GM12878 (cell line): ENCODE results near the gene ITGA11. TPM values are rescaled to one million over a fixed set of nuclear protein-coding genes. Genes with fewer than 3 reads are reported as not detected.

ENCODE experiments used
- ATAC-seq: fragments of 200-7000 bp; cut with Tn5 transposase; 3 replicates; pipeline ENCODE4 v1.9.1; 2020; ENCODE audit warnings: mild to moderate bottlenecking, moderate library complexity
- BruUV-seq: library from RNA; stranded (reverse); fragments of 400-500 nt; replicated peaks from 2 replicates; lab custom pipeline; 2021; lab: Mats Ljungman, UMichigan
- CTCF ChIA-PET: fragments of 300-600 bp; sonication (Branson Sonifier 250); formaldehyde crosslinking; extraction: SDS; loops from one replicate; lab custom pipeline; 2021; ENCODE audit warnings: inconsistent platforms; lab: Yijun Ruan, JAX
- POLR2A ChIA-PET: fragments of 350-600 bp; formaldehyde crosslinking; extraction: SDS; loops from one replicate; lab custom pipeline; 2021; ENCODE audit warnings: inconsistent platforms; lab: Charles Lee
- RAD21 ChIA-PET: fragments of 300-600 bp; sonication (Branson Sonifier 250); formaldehyde crosslinking; loops from one replicate; lab custom pipeline; 2023; ENCODE audit warnings: antibody characterized with exemption; ENCODE audit not compliant: unreplicated experiment; lab: Charles Lee
- SMC1A ChIA-PET: fragments of 300-600 bp; sonication (Branson Sonifier 250); formaldehyde crosslinking; loops from one replicate; lab custom pipeline; 2023; ENCODE audit not compliant: unreplicated experiment, uncharacterized antibody; lab: Charles Lee
- DNase-seq: peaks from one replicate; pipeline ENCODE4 v3.0.0-alpha.2; 2011; ENCODE audit warnings: low read depth, low spot score
- FAIRE-seq: peaks from 3 replicates; lab custom pipeline; 2011; peaks lifted over from hg19 to GRCh38; lab: Jason Lieb, UNC
- H2AFZ ChIP-seq: 2 replicates; pipeline ENCODE4 v1.6.0; 2011; ENCODE audit warnings: low read depth, low read length, control low read depth; ENCODE audit not compliant: control insufficient read depth
- H3K27ac ChIP-seq: 2 replicates; pipeline ENCODE4 v1.5.1; 2011; ENCODE audit warnings: control low read depth; ENCODE audit not compliant: control insufficient read depth, insufficient read depth
- H3K27me3 ChIP-seq, 2 experiments: replicated peaks in 1 of 2; 2 replicates each; pipeline versions ENCODE4 v1.6.0 to v1.6.1; 2011; ENCODE audit warnings: low read length in 1 of 2; ENCODE audit not compliant: control insufficient read depth in 2 of 2, insufficient read depth in 2 of 2
- H3K36me3 ChIP-seq, 2 experiments: 2 replicates each; pipeline ENCODE4 v1.5.1; 2011; ENCODE audit warnings: low read length in 1 of 2; ENCODE audit not compliant: control insufficient read depth in 2 of 2, insufficient read depth in 2 of 2
- H3K4me1 ChIP-seq: 2 replicates; pipeline ENCODE4 v1.6.1; 2011; ENCODE audit warnings: mild to moderate bottlenecking, low read length, moderate library complexity, mixed read lengths; ENCODE audit not compliant: control insufficient read depth, insufficient read depth
- H3K4me2 ChIP-seq: 2 replicates; pipeline ENCODE4 v1.6.0; 2011; ENCODE audit warnings: control low read depth; ENCODE audit not compliant: control insufficient read depth, insufficient read depth
- H3K4me3 ChIP-seq: fragments of 200-600 bp; sonication (generic); 2 replicates; pipeline ENCODE4 v1.5.1; 2016
- H3K79me2 ChIP-seq: 2 replicates; pipeline ENCODE4 v1.6.0; 2011; ENCODE audit warnings: low read length; ENCODE audit not compliant: control insufficient read depth, insufficient read depth
- H3K9ac ChIP-seq: 2 replicates; pipeline ENCODE4 v1.8.0; 2011; ENCODE audit warnings: low read length, control low read depth, mixed read lengths; ENCODE audit not compliant: control insufficient read depth, insufficient read depth
- H3K9me3 ChIP-seq: replicated peaks from 3 replicates; pipeline ENCODE4 v1.5.1; 2011; ENCODE audit warnings: mild to moderate bottlenecking, low read length; ENCODE audit not compliant: control insufficient read depth, insufficient read depth
- H4K20me1 ChIP-seq: 2 replicates; pipeline ENCODE4 v1.6.0; 2011; ENCODE audit not compliant: control insufficient read depth, insufficient read depth
- CREB1 ChIP-seq: IDR thresholded peaks from 2 replicates; pipeline ENCODE4 v1.6.1; 2012; ENCODE audit warnings: low read depth, mild to moderate bottlenecking, inconsistent platforms
- in situ Hi-C: fragments of 300-500 bp; cut with MboI; formaldehyde crosslinking; loops from 9 replicates; pipeline ENCODE4 v1.14.3; 2018; ENCODE audit warnings: mixed read lengths
- intact Hi-C: fragments of 100-400 bp; cut with micrococcal nuclease; formaldehyde crosslinking; loops from one replicate; pipeline ENCODE4 v1.14.2; 2022; ENCODE audit not compliant: unreplicated experiment
- polyA plus RNA-seq, 11 experiments: library from polyadenylated mRNA; depleted of rRNA in 4 of 11; unstranded in 6 of 11; stranded (reverse) in 5 of 11; fragments of >200 nt; fragmentation: Nextera tagmentation in 4 of 11; fragmentation: Illumina TruSeq in 1 of 11; extraction: Ambion mirVana in 4 of 11; extraction: Trizol in 1 of 11; gene quantifications; 1 replicate in 1 of 11; 2 replicates in 10 of 11; pipeline versions ENCODE4 v1.2.1 to v1.2.3, GENCODE V29; 2011 to 2016; ENCODE audit warnings: inconsistent platforms in 2 of 11, missing spikeins in 2 of 11, low read depth in 1 of 11
- total RNA-seq, 4 experiments: library from RNA; depleted of rRNA in 3 of 4; stranded (reverse); fragments of >200 nt in 3 of 4; fragmentation: Illumina TruSeq in 1 of 4; extraction: Trizol in 1 of 4; gene quantifications; 2 replicates each; pipeline versions ENCODE4 v1.2.1 to v1.2.3, GENCODE V29; 2013 to 2021
- TF ChIP-seq, protein P1 (sequence below): IDR thresholded peaks from 2 replicates; pipeline ENCODE4 v1.6.1; 2011; ENCODE audit warnings: mild to moderate bottlenecking, low read depth, low read length, moderate library complexity; ENCODE audit not compliant: insufficient replicate concordance
- TF ChIP-seq, protein P2 (sequence below): fragments of 450-650 bp; IDR thresholded peaks from 2 replicates; pipeline ENCODE4 v1.6.1; 2017; ENCODE audit warnings: mild to moderate bottlenecking, moderate library complexity

ITGA11 gene
- total and polyA plus RNA-seq, 10 of the 15 experiments (the other 5 are each of a cell fraction or from before 2014, with no cell fraction given), result under 0.01 to 0.36 (median 0.13) TPM; not detected in 1

GRCh38 chr15:68445351-68445750 is 13.4 kb upstream of the ITGA11 start (continued):
- TF ChIP-seq, protein P1, sequence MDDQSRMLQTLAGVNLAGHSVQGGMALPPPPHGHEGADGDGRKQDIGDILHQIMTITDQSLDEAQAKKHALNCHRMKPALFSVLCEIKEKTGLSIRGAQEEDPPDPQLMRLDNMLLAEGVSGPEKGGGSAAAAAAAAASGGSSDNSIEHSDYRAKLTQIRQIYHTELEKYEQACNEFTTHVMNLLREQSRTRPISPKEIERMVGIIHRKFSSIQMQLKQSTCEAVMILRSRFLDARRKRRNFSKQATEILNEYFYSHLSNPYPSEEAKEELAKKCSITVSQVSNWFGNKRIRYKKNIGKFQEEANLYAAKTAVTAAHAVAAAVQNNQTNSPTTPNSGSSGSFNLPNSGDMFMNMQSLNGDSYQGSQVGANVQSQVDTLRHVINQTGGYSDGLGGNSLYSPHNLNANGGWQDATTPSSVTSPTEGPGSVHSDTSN, result no peak
- TF ChIP-seq, all 136 proteins: peak for 0

GRCh38 chr15:68444336-68444735 is 12.4 kb upstream of the ITGA11 start:
- BruUV-seq, result no TSS peak
- ChIA-PET SMC1A (interaction anchor here (0.7 kb wide), 1 partner anchor 192 kb away, joined by 3 read pairs; no protein-coding TSS in a partner anchor), RAD21 (no interaction called here)
- FAIRE-seq, result no peak
- Histone ChIP-seq H3K9ac (no peak overlapping the region), H4K20me1 (no peaks in the 10 kb centered on the region), H2AFZ (no peak overlapping the region), H3K27me3 (peaks cover 0 to 4% of the 10 kb centered on the region in 2 experiments; a peak in 2 of 4 replicates)
- TF ChIP-seq, protein P2, sequence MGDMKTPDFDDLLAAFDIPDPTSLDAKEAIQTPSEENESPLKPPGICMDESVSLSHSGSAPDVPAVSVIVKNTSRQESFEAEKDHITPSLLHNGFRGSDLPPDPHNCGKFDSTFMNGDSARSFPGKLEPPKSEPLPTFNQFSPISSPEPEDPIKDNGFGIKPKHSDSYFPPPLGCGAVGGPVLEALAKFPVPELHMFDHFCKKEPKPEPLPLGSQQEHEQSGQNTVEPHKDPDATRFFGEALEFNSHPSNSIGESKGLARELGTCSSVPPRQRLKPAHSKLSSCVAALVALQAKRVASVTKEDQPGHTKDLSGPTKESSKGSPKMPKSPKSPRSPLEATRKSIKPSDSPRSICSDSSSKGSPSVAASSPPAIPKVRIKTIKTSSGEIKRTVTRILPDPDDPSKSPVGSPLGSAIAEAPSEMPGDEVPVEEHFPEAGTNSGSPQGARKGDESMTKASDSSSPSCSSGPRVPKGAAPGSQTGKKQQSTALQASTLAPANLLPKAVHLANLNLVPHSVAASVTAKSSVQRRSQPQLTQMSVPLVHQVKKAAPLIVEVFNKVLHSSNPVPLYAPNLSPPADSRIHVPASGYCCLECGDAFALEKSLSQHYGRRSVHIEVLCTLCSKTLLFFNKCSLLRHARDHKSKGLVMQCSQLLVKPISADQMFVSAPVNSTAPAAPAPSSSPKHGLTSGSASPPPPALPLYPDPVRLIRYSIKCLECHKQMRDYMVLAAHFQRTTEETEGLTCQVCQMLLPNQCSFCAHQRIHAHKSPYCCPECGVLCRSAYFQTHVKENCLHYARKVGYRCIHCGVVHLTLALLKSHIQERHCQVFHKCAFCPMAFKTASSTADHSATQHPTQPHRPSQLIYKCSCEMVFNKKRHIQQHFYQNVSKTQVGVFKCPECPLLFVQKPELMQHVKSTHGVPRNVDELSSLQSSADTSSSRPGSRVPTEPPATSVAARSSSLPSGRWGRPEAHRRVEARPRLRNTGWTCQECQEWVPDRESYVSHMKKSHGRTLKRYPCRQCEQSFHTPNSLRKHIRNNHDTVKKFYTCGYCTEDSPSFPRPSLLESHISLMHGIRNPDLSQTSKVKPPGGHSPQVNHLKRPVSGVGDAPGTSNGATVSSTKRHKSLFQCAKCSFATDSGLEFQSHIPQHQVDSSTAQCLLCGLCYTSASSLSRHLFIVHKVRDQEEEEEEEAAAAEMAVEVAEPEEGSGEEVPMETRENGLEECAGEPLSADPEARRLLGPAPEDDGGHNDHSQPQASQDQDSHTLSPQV, result no peak
- no peak for TF ChIP-seq CREB1
- TF ChIP-seq, all 136 proteins: peak for 0
- DNase-seq, result no peak
- Histone ChIP-seq H3K4me2 (no peak overlapping the region), H3K79me2 (no peaks in the 10 kb centered on the region), H3K9me3 (no peaks in the 10 kb centered on the region), H3K4me3 (no peak overlapping the region), H3K4me1 (no peaks in the 10 kb centered on the region), H3K27ac (no peak overlapping the region), H3K36me3 (no peaks in the 10 kb centered on the region)
- ChIA-PET CTCF (no interaction called here), POLR2A (no interaction called here)
- in situ Hi-C loops, result no loop called here
- intact Hi-C loops, result no loop called here
- ATAC-seq, result no peak
